Measurements from ENCODE around the gene ATXN2.
"Not testable (repeated sequence)": the region's sequence is repeated elsewhere in the genome, so short reads cannot be mapped to it uniquely, and the experiment has no call there.

Gene ATXN2

GRCh38 chr12:111519937-111520336, 79.2 kb downstream of the ATXN2 start:
- Histone ChIP-seq H3K36me3 (ENCODE audit: control insufficient read depth, insufficient read depth, low read length) (no peaks in the 10 kb centered on the region), H3K9me3 (ENCODE audit: control insufficient read depth, low read length) (no peaks in the 10 kb centered on the region), H3K9ac (no peak overlapping the region), H3K4me1 (no peaks in the 10 kb centered on the region), H3K79me2 (no peaks in the 10 kb centered on the region), H3K4me2 (ENCODE audit: low read length) (no peak overlapping the region), H3K27me3 (ENCODE audit: control insufficient read depth, insufficient read depth, low read length) (no peaks in the 10 kb centered on the region), H2AFZ (no peak overlapping the region), H3K4me3 (ENCODE audit: low read depth, low read length) (no peak overlapping the region), H3K27ac (no peak overlapping the region)
- TF ChIP-seq CTCF (IDR thresholded peaks at IDR 0.05): no peak

- Histone ChIP-seq H3K4me2 (ENCODE audit: low read length) (no peak overlapping the region), H3K36me3 (ENCODE audit: control insufficient read depth, insufficient read depth, low read length) (no peaks in the 10 kb centered on the region), H3K9ac (no peak overlapping the region), H3K4me1 (no peaks in the 10 kb centered on the region), H3K27me3 (ENCODE audit: control insufficient read depth, insufficient read depth, low read length) (no peaks in the 10 kb centered on the region), H3K79me2 (no peaks in the 10 kb centered on the region), H3K27ac (no peak overlapping the region), H3K4me3 (ENCODE audit: low read depth, low read length) (no peak overlapping the region), H2AFZ (no peak overlapping the region), H3K9me3 (ENCODE audit: control insufficient read depth, low read length) (no peaks in the 10 kb centered on the region)
- TF ChIP-seq CTCF (IDR thresholded peaks at IDR 0.05): no peak
These were observed 80.0 kb downstream of the ATXN2 start for GRCh38 chr12:111519083-111519482.

GRCh38 chr12:111507719-111508118, 91.4 kb downstream of the ATXN2 start:
- not testable (repeated sequence) for H3K9me3 ChIP-seq (ENCODE audit: control insufficient read depth, low read length); H3K36me3 ChIP-seq (ENCODE audit: control insufficient read depth, insufficient read depth, low read length); H3K79me2 ChIP-seq

GRCh38 chr12:111507258-111507657, 91.9 kb downstream of the ATXN2 start:
- H2AFZ ChIP-seq; H3K9me3 ChIP-seq (ENCODE audit: control insufficient read depth, low read length); H3K9ac ChIP-seq; H3K4me3 ChIP-seq (ENCODE audit: low read depth, low read length); H3K36me3 ChIP-seq (ENCODE audit: control insufficient read depth, insufficient read depth, low read length); H3K79me2 ChIP-seq; H3K27me3 ChIP-seq (ENCODE audit: control insufficient read depth, insufficient read depth, low read length); H3K27ac ChIP-seq; H3K4me2 ChIP-seq (ENCODE audit: low read length); H3K4me1 ChIP-seq: not testable (repeated sequence)

More at GRCh38 chr12:111507719-111508118, 91.4 kb downstream of the ATXN2 start:
- not testable (repeated sequence) for H3K4me2 ChIP-seq (ENCODE audit: low read length); H3K4me1 ChIP-seq; H2AFZ ChIP-seq; H3K4me3 ChIP-seq (ENCODE audit: low read depth, low read length); H3K9ac ChIP-seq; H3K27me3 ChIP-seq (ENCODE audit: control insufficient read depth, insufficient read depth, low read length); H3K27ac ChIP-seq

- Histone ChIP-seq H2AFZ (no peak overlapping the region), H3K79me2 (no peaks in the 10 kb centered on the region), H3K4me1 (no peaks in the 10 kb centered on the region), H3K27me3 (ENCODE audit: control insufficient read depth, insufficient read depth, low read length) (no peaks in the 10 kb centered on the region), H3K9ac (no peak overlapping the region), H3K4me2 (ENCODE audit: low read length) (no peak overlapping the region), H3K4me3 (ENCODE audit: low read depth, low read length) (no peak overlapping the region), H3K9me3 (ENCODE audit: control insufficient read depth, low read length) (no peaks in the 10 kb centered on the region), H3K36me3 (ENCODE audit: control insufficient read depth, insufficient read depth, low read length) (no peaks in the 10 kb centered on the region), H3K27ac (no peak overlapping the region)
- no peak for TF ChIP-seq CTCF (IDR thresholded peaks at IDR 0.05)
These were observed 92.9 kb downstream of the ATXN2 start for GRCh38 chr12:111506260-111506659.

- no peaks in the 10 kb centered on the region for H3K9me3 ChIP-seq (ENCODE audit: control insufficient read depth, low read length)
- no peaks in the 10 kb centered on the region for H3K79me2 ChIP-seq
- H3K27me3 ChIP-seq (ENCODE audit: control insufficient read depth, insufficient read depth, low read length): no peaks in the 10 kb centered on the region
- H3K4me2 ChIP-seq (ENCODE audit: low read length): no peak overlapping the region
- H3K9ac ChIP-seq: no peak overlapping the region
- H3K4me3 ChIP-seq (ENCODE audit: low read depth, low read length): no peak overlapping the region
- H3K27ac ChIP-seq: no peak overlapping the region
- H3K4me1 ChIP-seq: no peaks in the 10 kb centered on the region
- no peak overlapping the region for H2AFZ ChIP-seq
- TF ChIP-seq CTCF (IDR thresholded peaks at IDR 0.05): no peak
- H3K36me3 ChIP-seq (ENCODE audit: control insufficient read depth, insufficient read depth, low read length): no peaks in the 10 kb centered on the region
These were observed 93.5 kb downstream of the ATXN2 start for GRCh38 chr12:111505601-111506036.
